HG02981 (cell line): ENCODE results near the gene COMMD2.

Experiments used
- ATAC-seq: cut with Tn5 transposase; IDR thresholded peaks from one replicate; pipeline ENCODE4 v1.9.1; 2021; ENCODE audit warnings: mild to moderate bottlenecking, moderate library complexity; ENCODE audit not compliant: unreplicated experiment

The COMMD2 gene

GRCh38 chr3:149705416-149705815, 46.9 kb downstream of the COMMD2 start:
- no peak for ATAC-seq

DNA sequence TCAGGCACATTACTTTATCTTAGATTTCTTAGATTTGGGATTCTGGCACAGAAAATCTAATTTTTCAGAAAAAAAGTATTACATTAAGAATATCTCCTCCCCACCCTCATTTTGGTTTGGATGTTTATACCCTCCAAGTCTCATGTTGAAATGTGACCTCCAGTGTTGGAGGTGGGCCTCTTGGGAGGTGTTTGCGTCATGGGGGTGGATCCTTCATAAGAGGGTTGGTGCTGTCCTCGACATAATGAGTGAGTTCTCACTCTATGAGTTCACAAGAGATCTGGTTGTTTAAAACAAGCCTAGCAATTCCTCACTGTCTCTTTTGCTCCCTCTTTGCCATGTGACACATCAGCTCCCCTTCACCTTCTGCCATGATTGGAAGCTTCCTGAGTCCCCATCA, 48.8 kb downstream of the COMMD2 start:
- ATAC-seq: no peak

GRCh38 chr3:149702691-149703441, 49.4 kb downstream of the COMMD2 start:
- no peak for ATAC-seq

GRCh38 chr3:149701977-149702350, 50.3 kb downstream of the COMMD2 start:
- no peak for ATAC-seq

DNA sequence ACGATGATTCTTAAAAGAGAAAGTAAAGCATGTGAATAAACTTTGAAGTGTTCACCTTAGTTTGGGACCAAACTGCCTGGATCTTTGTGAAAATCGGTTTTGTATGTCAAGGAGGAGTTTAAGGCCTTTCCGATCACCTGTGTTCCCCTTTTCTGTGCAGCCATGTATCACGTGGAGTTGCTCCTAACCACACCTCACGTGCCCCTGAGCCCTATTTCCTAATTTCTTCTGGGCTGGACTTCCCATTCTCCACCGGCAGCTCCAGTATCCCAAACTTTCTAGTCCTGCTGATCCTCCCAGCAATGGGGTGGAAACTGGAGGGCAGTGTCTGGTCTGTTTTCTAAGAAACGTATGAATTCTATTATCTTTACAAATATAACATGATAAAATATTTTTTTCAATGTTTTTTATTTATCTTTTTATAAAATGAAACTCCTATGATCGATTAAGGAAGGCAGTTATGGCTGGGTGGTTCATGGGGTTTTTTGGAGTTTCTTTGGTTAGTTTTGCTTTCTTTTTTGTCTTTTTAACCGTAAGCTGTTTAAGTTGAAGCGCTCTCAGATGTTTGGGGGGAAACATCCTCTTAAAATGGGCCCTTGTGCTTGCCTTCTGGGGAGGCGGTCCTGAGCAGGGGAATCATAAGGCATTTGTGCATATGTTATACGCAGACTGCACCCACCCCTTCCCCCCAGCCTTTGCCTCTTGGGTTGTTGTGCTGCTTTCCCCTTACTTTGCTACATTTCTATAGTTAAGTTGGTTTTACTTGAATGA, 50.9 kb downstream of the COMMD2 start:
- ATAC-seq: no peak
